ENCODE results near the gene FAM53A.

DNA sequence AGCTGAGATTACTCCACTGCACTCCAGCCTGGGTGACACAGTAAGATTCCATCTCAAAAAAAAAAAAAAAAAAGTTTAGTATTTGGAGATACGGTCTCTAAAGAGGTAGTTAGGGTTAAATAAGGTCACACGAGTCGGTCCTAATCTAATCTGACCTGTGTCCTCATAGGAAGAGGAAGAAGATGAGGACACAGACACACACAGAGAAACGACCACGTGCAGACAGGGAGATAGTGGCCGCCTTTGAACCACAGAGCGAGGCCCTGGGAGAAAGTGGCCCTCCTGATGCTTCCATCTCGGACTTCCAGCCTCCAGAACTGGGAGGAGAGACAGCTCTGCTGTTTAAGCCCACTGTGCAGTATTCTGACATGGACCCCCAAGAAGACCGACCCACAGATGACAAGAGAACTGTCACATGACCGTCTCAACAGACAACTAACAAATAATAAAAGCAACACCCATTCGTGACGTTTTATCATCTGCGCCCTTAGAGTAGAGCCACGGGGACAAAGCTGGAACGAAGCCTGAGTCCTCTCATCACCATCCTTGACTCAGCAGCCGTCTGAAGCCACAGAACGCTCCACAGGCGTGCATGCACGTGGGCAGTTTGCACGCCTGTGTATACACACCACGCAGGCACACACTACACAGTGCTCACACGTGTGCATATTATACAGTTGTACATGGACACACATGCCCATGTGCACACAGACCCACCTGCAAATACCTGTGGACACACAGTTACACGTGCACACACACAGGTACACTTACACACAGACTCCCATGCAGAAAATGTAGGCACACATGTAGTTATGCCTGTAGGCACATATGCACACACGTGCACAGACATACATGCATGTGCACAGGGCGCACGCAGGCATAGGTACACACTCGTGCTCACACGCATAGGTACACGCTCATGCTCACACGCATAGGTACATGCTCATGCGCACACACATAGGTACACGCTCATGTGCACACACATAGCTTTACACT is 51.7 kb downstream of the FAM53A start:
- TF ChIP-seq, protein P1, sequence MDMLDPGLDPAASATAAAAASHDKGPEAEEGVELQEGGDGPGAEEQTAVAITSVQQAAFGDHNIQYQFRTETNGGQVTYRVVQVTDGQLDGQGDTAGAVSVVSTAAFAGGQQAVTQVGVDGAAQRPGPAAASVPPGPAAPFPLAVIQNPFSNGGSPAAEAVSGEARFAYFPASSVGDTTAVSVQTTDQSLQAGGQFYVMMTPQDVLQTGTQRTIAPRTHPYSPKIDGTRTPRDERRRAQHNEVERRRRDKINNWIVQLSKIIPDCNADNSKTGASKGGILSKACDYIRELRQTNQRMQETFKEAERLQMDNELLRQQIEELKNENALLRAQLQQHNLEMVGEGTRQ (IDR thresholded peaks at IDR 0.05), result no peak
- TF ChIP-seq HDAC2 (IDR thresholded peaks at IDR 0.05) (no peak), KDM5A (IDR thresholded peaks at IDR 0.05) (no peak)

Data from A549 (cell line).